ENCODE measurements around the gene ADAMTS2. TPM values are rescaled to one million over a fixed set of nuclear protein-coding genes. Genes with fewer than 3 reads are reported as not detected.

ADAMTS2 gene
- total RNA-seq, 1 donor from 2014 or later, result not detected

GRCh38 chr5:179273441-179274145, 71.7 kb downstream of the ADAMTS2 start:
- H3K27me3 Mint-ChIP-seq, result no peaks in the 10 kb centered on the region
- no peak for DNase-seq
- H3K4me1 Mint-ChIP-seq, result no peaks in the 10 kb centered on the region
- no peaks in the 10 kb centered on the region for H3K36me3 Mint-ChIP-seq (ENCODE audit: low read depth)
- no peak overlapping the region for H3K27ac Mint-ChIP-seq
- intact Hi-C loops (cut with micrococcal nuclease), result no loop called here
- TF ChIP-seq, protein P1, sequence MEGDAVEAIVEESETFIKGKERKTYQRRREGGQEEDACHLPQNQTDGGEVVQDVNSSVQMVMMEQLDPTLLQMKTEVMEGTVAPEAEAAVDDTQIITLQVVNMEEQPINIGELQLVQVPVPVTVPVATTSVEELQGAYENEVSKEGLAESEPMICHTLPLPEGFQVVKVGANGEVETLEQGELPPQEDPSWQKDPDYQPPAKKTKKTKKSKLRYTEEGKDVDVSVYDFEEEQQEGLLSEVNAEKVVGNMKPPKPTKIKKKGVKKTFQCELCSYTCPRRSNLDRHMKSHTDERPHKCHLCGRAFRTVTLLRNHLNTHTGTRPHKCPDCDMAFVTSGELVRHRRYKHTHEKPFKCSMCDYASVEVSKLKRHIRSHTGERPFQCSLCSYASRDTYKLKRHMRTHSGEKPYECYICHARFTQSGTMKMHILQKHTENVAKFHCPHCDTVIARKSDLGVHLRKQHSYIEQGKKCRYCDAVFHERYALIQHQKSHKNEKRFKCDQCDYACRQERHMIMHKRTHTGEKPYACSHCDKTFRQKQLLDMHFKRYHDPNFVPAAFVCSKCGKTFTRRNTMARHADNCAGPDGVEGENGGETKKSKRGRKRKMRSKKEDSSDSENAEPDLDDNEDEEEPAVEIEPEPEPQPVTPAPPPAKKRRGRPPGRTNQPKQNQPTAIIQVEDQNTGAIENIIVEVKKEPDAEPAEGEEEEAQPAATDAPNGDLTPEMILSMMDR (IDR thresholded peaks at IDR 0.05), result no peak
- POLR2A ChIA-PET, result no interaction called here
- H3K9me3 Mint-ChIP-seq, result no peaks in the 10 kb centered on the region
- no peak overlapping the region for H3K4me3 Mint-ChIP-seq
- CTCF ChIA-PET, result no interaction called here
- ATAC-seq (ENCODE audit: low read depth), result no peak

- intact Hi-C loops (cut with micrococcal nuclease), result no loop called here
- no peak overlapping the region for H3K27ac Mint-ChIP-seq
- POLR2A ChIA-PET, result no interaction called here
- TF ChIP-seq, protein P1 (IDR thresholded peaks at IDR 0.05), result no peak
- no peaks in the 10 kb centered on the region for H3K27me3 Mint-ChIP-seq
- ATAC-seq (ENCODE audit: low read depth) (no peak), DNase-seq (no peak)
- H3K36me3 Mint-ChIP-seq (ENCODE audit: low read depth), result no peaks in the 10 kb centered on the region
- H3K4me1 Mint-ChIP-seq, result no peaks in the 10 kb centered on the region
- CTCF ChIA-PET, result no interaction called here
- H3K4me3 Mint-ChIP-seq, result no peak overlapping the region
- H3K9me3 Mint-ChIP-seq, result no peaks in the 10 kb centered on the region
Observed at GRCh38 chr5:179273073-179273435, 72.2 kb downstream of the ADAMTS2 start.

DNA sequence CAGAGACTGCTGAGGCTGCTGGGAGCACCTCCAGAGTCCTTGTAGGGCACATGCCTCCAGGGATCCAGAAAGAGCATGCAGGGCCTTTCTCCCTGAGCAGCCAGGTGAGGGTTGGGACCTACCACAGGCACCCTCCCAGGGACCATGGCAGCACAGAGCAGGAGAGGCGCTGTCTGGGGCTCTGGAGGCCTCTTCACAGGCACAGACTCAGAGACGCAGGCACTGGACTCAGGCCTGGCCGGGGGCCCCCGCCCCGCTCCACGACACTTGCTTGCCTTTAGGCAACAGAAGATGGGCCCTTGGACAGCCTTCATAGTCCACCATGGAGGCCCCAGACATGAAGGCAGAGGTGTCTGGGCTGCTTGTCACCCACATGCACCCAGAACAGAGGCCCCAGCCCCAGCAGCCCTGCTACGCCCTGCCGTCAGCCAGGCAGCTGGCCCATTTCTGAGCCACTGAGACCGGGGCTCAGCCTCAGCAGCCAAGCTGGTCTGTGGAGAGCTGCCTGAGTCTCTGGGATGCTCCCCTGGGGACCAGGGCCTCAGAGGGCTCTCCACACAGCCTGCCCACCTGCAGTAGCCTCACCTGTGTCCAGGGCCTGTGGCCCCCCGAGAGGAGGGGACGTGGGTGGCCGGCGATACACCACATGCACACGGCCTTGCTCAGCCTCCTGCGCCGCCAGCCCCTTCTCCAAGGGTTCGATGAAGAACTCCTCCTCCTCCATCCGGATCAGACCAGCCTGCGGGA, 72.8 kb downstream of the ADAMTS2 start:
- no peak for ATAC-seq (ENCODE audit: low read depth)
- CTCF ChIA-PET, result no interaction called here
- DNase-seq, result no peak
- no peak overlapping the region for H3K27ac Mint-ChIP-seq
- no peaks in the 10 kb centered on the region for H3K4me1 Mint-ChIP-seq
- no peaks in the 10 kb centered on the region for H3K36me3 Mint-ChIP-seq (ENCODE audit: low read depth)
- no peak overlapping the region for H3K4me3 Mint-ChIP-seq
- intact Hi-C loops (cut with micrococcal nuclease), result no loop called here
- POLR2A ChIA-PET, result no interaction called here
- no peaks in the 10 kb centered on the region for H3K27me3 Mint-ChIP-seq
- TF ChIP-seq, protein P1 (IDR thresholded peaks at IDR 0.05), result no peak
- H3K9me3 Mint-ChIP-seq, result no peaks in the 10 kb centered on the region

DNA sequence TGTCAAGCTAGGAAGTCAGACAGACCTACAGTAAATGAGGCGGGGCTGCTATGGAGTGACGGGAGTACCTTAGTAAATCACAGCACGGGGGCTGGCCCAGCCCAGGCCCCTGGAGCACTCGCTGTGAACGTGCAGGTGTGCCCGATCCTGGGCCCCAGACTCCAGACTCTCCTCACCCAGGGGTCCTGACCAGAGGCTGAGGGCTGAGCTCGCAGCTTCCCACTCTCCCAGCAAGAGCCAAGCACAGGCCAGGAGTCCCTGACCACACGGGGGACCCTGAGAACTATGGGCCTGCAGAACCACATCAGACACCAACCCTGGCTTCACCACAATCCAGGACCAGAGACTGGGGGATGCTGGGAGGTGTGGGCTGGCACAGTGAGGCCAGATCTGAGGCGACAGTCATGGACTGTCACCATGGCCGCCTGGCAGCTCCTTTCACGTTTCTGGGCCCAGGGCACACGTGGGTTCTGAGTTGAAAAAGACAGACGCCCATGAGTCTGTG, 73.4 kb downstream of the ADAMTS2 start:
- ATAC-seq (ENCODE audit: low read depth) (no peak), DNase-seq (no peak)
- H3K4me1 Mint-ChIP-seq, result no peaks in the 10 kb centered on the region
- H3K9me3 Mint-ChIP-seq, result no peaks in the 10 kb centered on the region
- H3K4me3 Mint-ChIP-seq, result no peak overlapping the region
- H3K27ac Mint-ChIP-seq, result no peak overlapping the region
- ChIA-PET POLR2A (no interaction called here), CTCF (no interaction called here)
- H3K27me3 Mint-ChIP-seq, result no peaks in the 10 kb centered on the region
- H3K36me3 Mint-ChIP-seq (ENCODE audit: low read depth), result no peaks in the 10 kb centered on the region
- TF ChIP-seq, protein P1 (IDR thresholded peaks at IDR 0.05), result no peak
- intact Hi-C loops (cut with micrococcal nuclease), result no loop called here

DNA sequence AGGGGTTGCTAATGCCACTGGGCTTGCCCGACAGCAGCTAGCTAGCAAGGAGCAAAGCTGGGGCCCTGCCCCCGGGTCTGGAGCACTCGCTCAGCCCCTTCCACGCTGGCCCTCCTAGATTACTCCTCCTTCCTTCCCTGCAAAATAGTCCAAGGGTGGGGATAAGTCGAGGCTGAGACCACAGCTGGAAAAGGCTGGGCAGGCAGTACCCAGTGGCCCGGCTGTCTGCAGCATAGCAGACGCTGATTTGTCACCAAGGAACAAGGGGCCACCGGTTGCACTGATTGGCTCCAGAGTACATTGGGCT, 73.9 kb downstream of the ADAMTS2 start:
- intact Hi-C loops (cut with micrococcal nuclease), result no loop called here
- Mint-ChIP-seq H3K36me3 (ENCODE audit: low read depth) (no peaks in the 10 kb centered on the region), H3K27ac (no peak overlapping the region), H3K4me3 (no peak overlapping the region), H3K9me3 (no peaks in the 10 kb centered on the region), H3K4me1 (no peaks in the 10 kb centered on the region), H3K27me3 (no peaks in the 10 kb centered on the region)
- ATAC-seq (ENCODE audit: low read depth) (no peak), DNase-seq (no peak)
- ChIA-PET CTCF (no interaction called here), POLR2A (no interaction called here)
- TF ChIP-seq, protein P1 (IDR thresholded peaks at IDR 0.05), result no peak

Measured in activated B cell treated with CpG ODN at 0.5 μM for 24 hours (primary cell).